AG09319 (cell line): ENCODE measurements around the gene PTTG1IP.

Experiments used
- DNase-seq: peaks from one replicate; pipeline ENCODE4 v3.0.0-alpha.2; 2010; ENCODE audit warnings: low read depth; ENCODE audit errors: extremely low read depth
- TF ChIP-seq, protein P1 (sequence below): IDR thresholded peaks from 2 replicates; pipeline ENCODE4 v1.5.1; 2011; ENCODE audit warnings: low read depth, mild to moderate bottlenecking, inconsistent platforms, low read length, moderate library complexity

The PTTG1IP gene

DNA sequence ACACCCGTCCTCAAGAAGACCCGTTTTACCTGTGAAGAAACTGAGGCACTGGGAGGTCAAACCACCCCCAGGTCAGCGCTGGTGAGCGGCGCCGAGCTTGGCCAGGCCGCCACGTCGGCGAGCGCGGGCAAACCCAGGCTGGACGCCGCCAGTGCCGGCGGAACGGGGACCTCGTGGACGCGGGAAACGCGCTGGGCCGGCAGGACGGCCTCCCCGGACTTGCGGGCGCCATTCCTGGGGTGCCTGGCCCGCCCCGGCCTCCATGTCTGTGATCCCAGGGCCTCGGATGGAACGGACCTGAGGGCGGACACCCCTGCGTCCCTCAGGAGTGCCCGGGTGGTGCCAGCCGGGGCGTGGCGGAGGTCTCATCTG lies 54.9 kb downstream of the PTTG1IP start:
- DNase-seq, result no peak
- TF ChIP-seq, protein P1, sequence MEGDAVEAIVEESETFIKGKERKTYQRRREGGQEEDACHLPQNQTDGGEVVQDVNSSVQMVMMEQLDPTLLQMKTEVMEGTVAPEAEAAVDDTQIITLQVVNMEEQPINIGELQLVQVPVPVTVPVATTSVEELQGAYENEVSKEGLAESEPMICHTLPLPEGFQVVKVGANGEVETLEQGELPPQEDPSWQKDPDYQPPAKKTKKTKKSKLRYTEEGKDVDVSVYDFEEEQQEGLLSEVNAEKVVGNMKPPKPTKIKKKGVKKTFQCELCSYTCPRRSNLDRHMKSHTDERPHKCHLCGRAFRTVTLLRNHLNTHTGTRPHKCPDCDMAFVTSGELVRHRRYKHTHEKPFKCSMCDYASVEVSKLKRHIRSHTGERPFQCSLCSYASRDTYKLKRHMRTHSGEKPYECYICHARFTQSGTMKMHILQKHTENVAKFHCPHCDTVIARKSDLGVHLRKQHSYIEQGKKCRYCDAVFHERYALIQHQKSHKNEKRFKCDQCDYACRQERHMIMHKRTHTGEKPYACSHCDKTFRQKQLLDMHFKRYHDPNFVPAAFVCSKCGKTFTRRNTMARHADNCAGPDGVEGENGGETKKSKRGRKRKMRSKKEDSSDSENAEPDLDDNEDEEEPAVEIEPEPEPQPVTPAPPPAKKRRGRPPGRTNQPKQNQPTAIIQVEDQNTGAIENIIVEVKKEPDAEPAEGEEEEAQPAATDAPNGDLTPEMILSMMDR, result no peak

DNA sequence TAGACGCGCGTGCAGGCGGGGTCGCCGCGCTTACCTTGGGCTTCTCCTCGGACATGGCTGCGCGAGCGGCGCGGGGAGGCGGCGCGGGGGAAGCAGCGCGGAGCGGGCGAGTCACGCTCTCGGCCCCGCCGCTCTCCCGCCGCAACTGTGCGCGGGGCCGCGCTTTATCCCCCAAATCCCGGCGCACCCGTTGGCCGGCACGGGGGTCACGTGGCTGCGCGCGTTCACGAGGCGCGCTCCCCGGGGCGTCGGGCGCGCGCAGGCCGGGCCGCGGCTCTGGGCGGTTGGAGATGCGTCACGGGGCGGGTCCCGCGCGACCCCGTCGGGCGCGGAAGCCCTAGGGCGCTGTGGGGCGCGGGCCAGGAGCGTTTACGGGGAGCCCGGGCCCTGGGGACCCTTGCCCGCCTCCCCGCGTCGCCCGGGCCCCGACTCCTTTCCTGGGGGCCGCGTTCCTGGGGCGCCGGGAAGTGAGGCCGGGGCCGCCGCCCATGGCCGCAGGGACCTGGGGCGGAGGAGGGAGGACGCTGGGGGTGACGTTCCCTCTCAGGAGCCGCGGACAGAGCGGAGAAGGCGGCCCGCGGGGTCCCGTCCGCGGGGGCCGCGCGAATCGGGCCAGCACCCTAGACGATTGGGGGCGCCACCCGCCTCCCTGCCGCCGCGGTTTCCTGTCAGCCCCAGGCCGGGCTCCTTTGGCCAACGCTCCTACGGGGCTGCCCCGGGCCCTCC lies 55.4 kb downstream of the PTTG1IP start, which contains the start of gene SUMO3:
Gene SUMO3 (minus strand): TSS at position 149 of the 726 bp plus-strand sequence. CDS start 94 bp downstream, at position 55.
- TF ChIP-seq, protein P1, result no peak
- DNase-seq, result peak; percentile 50

DNA sequence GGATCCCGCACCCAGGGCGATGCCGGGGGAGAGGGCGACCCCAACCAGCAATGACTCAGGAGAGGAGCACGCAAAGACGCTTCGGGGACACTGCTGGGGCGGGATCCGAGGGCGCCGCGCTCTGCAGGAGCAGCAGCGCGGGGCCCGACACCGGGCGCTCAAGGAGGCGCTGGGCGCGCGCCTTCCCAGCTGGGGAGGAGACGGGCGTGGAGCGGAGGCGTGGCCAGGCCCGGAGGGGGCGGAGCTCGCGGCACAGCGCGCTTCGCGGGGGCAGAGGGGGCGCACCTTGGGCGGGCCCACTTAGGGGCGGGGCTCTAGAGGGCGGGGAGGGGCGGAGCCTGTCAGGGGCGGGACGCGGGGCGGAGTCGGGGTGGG lies 56.0 kb downstream of the PTTG1IP start:
- DNase-seq, result peak; percentile 79
- TF ChIP-seq, protein P1, result no peak

DNA sequence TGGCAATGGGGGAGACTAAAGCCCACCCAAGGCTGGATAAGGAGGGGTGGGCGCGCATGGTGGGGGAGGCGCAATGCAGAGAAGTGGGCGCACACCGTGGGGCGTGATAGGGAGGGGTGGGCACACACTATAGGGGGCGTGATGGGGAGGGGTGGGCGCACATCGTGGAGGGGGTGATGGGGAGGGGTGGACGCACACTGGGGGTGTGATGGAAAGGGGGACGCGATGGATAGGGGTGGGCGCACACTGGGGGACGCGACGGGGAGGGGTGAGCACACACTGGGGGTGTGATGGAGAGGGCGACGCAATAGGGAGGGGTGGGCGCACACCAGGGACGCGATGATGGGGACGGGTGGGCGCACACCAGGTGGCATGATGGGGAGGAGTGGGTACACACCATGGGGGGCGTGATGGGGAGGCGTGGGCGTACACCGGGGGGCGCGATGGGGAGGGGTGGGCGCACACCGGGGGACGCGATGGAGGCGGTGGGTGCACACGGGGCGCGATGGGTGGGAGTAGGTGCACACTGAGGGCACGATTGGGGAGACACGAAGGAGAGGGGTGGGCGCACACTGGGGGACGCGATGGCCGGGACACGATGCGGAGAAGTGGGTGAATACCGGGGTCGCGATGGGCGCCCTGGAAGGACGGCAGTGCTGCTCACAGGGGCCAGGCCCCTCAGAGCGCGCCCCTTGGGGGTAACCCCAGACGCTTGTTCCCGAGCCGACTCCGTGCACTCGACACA lies 56.6 kb downstream of the PTTG1IP start:
- no peak for DNase-seq
- TF ChIP-seq, protein P1, result no peak

DNA sequence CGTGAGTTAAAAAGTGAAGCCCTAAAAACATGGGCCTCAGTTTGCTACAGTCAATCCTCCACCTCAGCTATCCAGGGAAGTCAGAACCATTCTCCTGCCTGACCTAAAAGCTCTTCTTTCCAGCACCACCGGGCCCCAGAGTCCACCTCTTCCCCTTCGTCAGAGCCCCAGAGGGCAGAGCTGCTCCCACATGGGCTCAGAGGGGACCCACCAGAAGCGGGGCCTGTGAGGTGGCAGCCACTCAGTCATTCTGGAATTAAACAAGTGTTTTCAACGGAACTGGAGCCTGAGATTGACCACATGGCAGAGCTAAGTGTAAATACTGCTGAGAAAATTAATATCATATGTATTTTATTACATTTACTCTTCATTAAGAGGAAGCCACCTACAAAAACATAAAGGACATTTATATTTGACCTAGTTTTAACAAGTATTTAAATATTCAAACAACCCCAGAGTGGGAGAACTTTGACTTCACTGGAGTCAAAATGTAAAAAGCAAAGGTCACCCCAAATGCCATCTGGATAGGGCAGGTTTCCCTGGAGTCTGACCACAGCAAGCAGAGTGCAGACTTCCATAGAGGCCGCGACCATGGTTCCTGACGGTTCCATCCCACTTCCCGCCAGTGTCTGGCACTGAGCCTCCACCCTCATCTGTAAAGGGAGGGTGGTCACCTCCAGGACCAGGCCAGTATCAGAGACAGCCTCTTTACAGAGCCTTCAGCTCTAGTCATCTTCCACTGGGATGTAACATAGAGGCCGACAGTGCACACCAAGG lies 57.5 kb downstream of the PTTG1IP start:
- no peak for DNase-seq

DNA sequence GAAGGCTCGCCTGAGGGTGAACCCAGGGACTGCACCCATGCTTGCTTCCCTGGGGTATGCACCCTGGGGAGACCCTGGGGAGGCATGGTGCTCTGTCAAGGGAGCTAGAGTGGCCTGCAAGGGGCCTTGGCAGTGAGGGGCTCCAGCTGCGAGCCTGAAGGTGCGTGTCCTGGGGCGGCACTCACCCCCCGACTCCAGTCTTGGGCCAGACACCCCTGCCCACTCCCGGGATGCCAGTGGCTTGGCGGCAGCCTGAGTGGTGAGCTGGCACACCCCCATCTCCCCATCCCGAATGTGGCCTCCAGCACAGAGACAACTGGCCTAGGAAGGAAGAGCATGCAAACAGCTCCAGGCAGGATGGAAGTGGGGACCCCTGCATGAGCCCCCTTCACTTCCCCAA lies 58.3 kb downstream of the PTTG1IP start:
- DNase-seq, result no peak
- TF ChIP-seq, protein P1, result no peak

More for the DNA sequence above, 57.5 kb downstream of the PTTG1IP start:
- TF ChIP-seq, protein P1, result no peak
